Progenitor cell of endocrine pancreas (in vitro differentiated cells): ENCODE data around the gene OGG1. TPM values are rescaled to one million over a fixed set of nuclear protein-coding genes. Genes with fewer than 3 reads are reported as not detected.

Source experiments
- DNase-seq: peaks from one replicate; pipeline ENCODE4 v3.0.0; 2021; ENCODE audit warnings: low spot score; ENCODE audit not compliant: unreplicated experiment
- H3K27ac Mint-ChIP-seq: 2 replicates; pipeline ENCODE4 v1.8.0; 2021; ENCODE audit warnings: mild to moderate bottlenecking, moderate library complexity, mixed read lengths
- H3K27me3 Mint-ChIP-seq: 2 replicates; pipeline ENCODE4 v1.8.0; 2021; ENCODE audit warnings: mixed read lengths
- H3K36me3 Mint-ChIP-seq: 2 replicates; pipeline ENCODE4 v1.8.0; 2022; ENCODE audit warnings: mixed read lengths; ENCODE audit not compliant: insufficient read depth
- H3K4me1 Mint-ChIP-seq: 2 replicates; pipeline ENCODE4 v1.8.0; 2021; ENCODE audit warnings: low read depth, mixed read lengths
- H3K4me3 Mint-ChIP-seq: 2 replicates; pipeline ENCODE4 v1.8.0; 2021; ENCODE audit warnings: low read depth, mild to moderate bottlenecking, moderate library complexity, mixed read lengths
- H3K9me3 Mint-ChIP-seq: 2 replicates; pipeline ENCODE4 v1.8.0; 2021; ENCODE audit warnings: low read depth, mixed read lengths
- total RNA-seq: library from RNA; stranded (reverse); gene quantifications from 2 replicates; pipeline ENCODE4 v1.2.1, GENCODE V29; 2021
- TF ChIP-seq, protein P1 (sequence below): fragments of 200-600 bp; sonication (generic); IDR thresholded peaks from one replicate; pipeline ENCODE4 v1.5.0; 2021; ENCODE audit warnings: antibody characterized with exemption, mild to moderate bottlenecking; ENCODE audit not compliant: unreplicated experiment

OGG1 gene
- total RNA-seq, 1 donor from 2014 or later = 47.7 TPM

DNA sequence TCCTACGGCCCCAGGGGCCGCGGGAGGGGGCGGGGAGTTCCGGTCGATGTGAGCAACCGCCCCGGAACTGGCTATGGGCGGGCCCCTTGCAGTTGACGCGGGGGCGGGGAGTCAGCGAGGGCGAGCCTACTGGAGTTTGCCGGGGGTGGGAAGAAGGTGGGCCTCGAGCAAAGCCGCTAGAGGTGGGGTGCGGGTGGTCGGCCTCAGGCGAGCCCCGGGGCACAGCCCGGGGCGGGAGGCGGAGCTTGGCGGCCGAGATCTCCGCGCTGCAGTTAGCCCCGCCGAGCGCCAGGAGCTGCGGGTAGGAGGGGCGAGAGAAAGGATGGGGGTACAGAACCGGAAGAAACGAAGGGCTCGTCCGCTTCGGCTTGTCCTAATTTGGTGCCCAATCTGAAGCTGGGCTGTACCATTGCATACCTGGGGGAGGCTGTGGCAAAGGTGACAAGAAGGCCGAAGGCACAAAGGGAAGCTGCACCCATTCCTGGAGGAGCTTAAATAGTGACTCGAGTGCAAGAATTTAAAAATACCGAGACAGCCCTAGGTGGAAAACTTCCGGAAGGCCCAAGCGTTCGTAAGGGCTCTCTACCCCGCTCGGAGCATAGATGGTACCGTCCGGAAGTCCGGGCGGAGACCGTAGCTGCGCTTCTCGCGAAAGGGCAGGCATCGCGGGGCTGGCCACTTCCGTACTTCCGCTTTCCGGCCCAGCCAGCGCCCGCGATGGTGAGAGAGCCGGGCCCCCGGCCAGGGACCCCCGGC, 42.8 kb downstream of the OGG1 start, which contains the start of the genes ARPC4 and TADA3:
TSS of gene ARPC4 (plus strand) at position 678 of the 756 bp plus-strand sequence. CDS start at position 718, 40 bp downstream.
TSS of gene TADA3 (minus strand) at position 69 of the 756 bp plus-strand sequence. CDS start 1,007 bp downstream, outside the sequence.
- peaks cover 16% of the 10 kb centered on the region for H3K4me1 Mint-ChIP-seq
- no peaks in the 10 kb centered on the region for H3K9me3 Mint-ChIP-seq
- H3K27ac Mint-ChIP-seq = peak within 1 kb of the TSS; percentile 100
- peaks cover 22% of the 10 kb centered on the region for H3K36me3 Mint-ChIP-seq
- peak; percentile 75 for DNase-seq
- H3K4me3 Mint-ChIP-seq = peak within 1 kb of the TSS; percentile 95
- TF ChIP-seq, protein P1, sequence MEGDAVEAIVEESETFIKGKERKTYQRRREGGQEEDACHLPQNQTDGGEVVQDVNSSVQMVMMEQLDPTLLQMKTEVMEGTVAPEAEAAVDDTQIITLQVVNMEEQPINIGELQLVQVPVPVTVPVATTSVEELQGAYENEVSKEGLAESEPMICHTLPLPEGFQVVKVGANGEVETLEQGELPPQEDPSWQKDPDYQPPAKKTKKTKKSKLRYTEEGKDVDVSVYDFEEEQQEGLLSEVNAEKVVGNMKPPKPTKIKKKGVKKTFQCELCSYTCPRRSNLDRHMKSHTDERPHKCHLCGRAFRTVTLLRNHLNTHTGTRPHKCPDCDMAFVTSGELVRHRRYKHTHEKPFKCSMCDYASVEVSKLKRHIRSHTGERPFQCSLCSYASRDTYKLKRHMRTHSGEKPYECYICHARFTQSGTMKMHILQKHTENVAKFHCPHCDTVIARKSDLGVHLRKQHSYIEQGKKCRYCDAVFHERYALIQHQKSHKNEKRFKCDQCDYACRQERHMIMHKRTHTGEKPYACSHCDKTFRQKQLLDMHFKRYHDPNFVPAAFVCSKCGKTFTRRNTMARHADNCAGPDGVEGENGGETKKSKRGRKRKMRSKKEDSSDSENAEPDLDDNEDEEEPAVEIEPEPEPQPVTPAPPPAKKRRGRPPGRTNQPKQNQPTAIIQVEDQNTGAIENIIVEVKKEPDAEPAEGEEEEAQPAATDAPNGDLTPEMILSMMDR = peak; percentile 13
- no peaks in the 10 kb centered on the region for H3K27me3 Mint-ChIP-seq

DNA sequence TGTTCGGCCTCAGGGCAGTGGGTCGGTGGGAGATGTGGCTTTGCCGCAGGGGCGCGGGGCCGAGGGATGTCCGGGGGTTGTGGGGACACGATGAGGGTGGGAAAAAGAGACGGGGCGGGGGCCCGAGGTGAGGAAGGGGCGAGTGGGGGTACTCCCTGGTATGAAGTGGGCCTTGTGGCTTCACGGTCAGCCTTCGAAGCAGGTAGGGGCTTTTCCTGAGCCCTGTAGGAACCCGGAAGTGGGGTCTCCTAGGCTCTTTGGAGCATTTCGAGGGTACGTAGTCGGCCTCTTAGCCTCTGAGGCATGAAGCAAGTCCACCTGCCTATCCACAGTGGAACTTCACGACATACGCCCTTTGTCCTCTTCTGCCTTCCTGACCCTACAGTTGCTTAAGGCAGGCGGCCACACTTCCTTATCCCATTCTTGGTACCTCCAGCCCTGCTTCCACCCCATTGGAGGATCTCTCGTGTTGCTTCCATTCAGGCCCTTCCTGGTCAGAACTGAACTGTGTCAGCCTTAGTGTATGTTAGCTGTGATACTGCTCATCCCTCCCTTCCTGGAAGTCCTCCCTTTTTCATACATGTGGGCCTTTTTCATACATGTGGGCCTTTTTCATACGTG, 43.5 kb downstream of the OGG1 start:
- TF ChIP-seq, protein P1 = no peak
- DNase-seq = no peak
- Mint-ChIP-seq H3K4me3 (peak overlapping the region; percentile 95), H3K27me3 (no peaks in the 10 kb centered on the region), H3K27ac (peak overlapping the region; percentile 100), H3K4me1 (peaks cover 16% of the 10 kb centered on the region), H3K9me3 (no peaks in the 10 kb centered on the region), H3K36me3 (peaks cover 22% of the 10 kb centered on the region)

- peaks cover 17% of the 10 kb centered on the region for H3K36me3 Mint-ChIP-seq
- peaks cover 16% of the 10 kb centered on the region for H3K4me1 Mint-ChIP-seq
- H3K27ac Mint-ChIP-seq = peak overlapping the region; percentile 100
- H3K4me3 Mint-ChIP-seq = peak overlapping the region; percentile 95
- no peaks in the 10 kb centered on the region for H3K9me3 Mint-ChIP-seq
- no peaks in the 10 kb centered on the region for H3K27me3 Mint-ChIP-seq
- no peak for DNase-seq
- TF ChIP-seq, protein P1 = no peak
Observed at GRCh38 chr3:9794400-9794799, 44.6 kb downstream of the OGG1 start.

DNA sequence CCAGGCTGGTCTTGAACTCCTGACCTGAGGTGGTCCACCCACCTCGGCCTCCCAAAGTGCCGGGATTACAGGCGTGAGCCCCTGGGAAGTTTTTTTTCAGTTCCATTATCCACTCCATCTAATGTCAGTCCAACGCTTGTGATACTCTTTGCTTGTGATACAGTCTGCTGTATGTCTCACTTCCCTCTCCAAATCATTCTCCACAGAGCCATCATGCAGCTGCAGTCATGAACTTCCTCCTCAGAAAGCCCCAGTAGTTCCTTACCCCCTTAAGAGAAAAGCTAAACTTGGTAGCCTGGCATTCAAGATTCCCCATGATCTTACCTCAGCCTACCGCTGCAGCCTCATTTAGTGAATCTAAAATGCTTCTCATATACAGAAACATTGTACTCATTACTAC, 45.5 kb downstream of the OGG1 start:
- Mint-ChIP-seq H3K27me3 (no peaks in the 10 kb centered on the region), H3K9me3 (no peaks in the 10 kb centered on the region), H3K4me1 (peaks cover 16% of the 10 kb centered on the region), H3K36me3 (peaks cover 15% of the 10 kb centered on the region), H3K4me3 (peak overlapping the region; percentile 71), H3K27ac (peak overlapping the region; percentile 82)
- TF ChIP-seq, protein P1 = no peak
- DNase-seq = no peak

- Mint-ChIP-seq H3K27ac (no peak overlapping the region), H3K36me3 (peaks cover 19% of the 10 kb centered on the region), H3K27me3 (no peaks in the 10 kb centered on the region), H3K4me1 (peaks cover 12% of the 10 kb centered on the region), H3K4me3 (no peak overlapping the region), H3K9me3 (no peaks in the 10 kb centered on the region)
- TF ChIP-seq, protein P1 = no peak
- DNase-seq = no peak
Observed at GRCh38 chr3:9797196-9797945, 47.6 kb downstream of the OGG1 start.
